ENCODE results near the gene OR4X1.
A peak's percentile ranks its signal among the peaks of the same experiment; 100 is the strongest.
"Not testable (repeated sequence)": the region's sequence is repeated elsewhere in the genome, so short reads cannot be mapped to it uniquely, and the experiment has no call there.

OR4X1 gene, protein sequence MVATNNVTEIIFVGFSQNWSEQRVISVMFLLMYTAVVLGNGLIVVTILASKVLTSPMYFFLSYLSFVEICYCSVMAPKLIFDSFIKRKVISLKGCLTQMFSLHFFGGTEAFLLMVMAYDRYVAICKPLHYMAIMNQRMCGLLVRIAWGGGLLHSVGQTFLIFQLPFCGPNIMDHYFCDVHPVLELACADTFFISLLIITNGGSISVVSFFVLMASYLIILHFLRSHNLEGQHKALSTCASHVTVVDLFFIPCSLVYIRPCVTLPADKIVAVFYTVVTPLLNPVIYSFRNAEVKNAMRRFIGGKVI

DNA sequence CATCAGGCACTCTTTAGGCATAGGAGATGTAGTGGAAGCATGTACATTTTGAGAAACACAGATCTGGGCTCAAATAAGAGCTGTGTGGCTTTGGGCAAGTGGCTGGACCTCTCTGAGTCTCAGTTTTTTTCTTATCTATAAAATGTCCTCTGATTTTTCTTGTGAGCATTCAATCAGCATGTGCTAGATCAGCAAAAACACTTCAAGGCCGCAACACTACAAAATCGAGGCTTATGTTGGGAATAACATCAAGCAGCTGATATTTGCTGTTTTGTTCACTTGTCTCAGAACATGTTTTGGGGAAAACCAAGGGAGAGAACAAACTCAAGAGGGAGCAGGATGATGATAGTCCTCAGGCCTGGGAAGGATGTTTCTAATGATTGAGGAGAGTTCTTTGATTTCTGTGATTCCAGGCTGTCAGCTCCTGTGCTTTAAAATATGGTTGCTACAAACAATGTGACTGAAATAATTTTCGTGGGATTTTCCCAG is at the start of gene OR4X1:
Gene OR4X1, plus strand, starts transcription at position 439 of the 489 bp plus-strand sequence. Its CDS starts 0 bp downstream, at position 439.
- DNase-seq: no peak

DNA sequence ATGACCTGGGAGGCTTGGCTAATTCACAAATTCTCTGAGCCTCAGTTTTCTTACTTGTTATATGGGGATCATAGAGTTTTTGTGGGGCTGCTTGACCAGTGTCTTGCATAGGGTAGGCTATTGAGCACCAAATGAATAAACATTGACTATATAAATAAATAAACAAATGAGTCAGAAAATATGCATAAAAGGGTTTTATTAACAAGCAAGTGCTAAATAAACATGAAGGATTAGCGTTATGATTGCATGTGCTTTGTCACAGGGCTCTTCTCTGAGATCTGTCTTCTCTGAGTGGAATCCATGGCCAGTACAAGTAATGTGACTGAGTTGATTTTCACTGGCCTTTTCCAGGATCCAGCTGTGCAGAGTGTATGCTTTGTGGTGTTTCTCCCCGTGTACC is 47.2 kb upstream of the OR4X1 start, which contains the start of gene OR4B1:
Gene OR4B1, plus strand, starts transcription at position 301 of the 400 bp plus-strand sequence. Its CDS starts 0 bp downstream, at position 301.
- no peak for DNase-seq

DNA sequence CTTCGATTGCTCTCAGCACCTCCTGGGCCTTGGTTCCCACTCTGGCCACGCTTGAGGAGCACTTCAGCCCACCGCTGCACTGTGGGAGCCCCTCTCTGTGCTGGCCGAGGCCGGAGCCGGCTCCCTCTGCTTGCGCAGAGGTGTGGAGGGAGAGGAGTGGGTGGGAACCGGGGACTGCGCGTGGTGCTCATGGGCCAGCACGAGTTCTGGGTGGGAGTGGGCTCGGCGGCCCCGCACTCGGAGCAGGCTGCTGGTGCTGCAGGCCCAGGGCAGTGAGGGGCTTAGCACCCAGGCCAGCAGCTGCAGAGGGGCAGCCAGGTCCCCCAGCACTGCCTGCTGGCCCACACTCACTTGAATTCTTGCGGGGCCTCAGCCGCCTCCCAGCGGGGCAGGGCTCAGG is 34.9 kb upstream of the OR4X1 start:
- no peak for DNase-seq

DNA sequence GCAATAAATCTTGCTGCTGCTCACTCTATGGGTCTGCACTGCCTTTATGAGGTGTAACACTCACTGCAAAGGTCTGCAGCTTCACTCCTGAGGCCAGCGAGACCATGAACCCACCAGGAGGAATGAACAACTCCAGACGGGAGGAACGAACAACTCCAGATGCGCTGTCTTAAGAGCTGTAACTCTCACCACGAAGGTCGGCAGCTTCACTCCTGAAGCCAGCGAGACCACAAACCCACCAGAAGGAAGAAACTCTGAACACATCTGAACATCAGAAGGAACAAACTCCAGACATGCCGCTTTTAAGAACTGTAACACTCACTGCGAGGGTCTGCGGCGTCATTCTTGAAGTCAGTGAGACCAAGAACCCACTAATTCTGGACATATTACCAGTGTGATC is 33.6 kb upstream of the OR4X1 start:
- DNase-seq: not testable (repeated sequence)

DNA sequence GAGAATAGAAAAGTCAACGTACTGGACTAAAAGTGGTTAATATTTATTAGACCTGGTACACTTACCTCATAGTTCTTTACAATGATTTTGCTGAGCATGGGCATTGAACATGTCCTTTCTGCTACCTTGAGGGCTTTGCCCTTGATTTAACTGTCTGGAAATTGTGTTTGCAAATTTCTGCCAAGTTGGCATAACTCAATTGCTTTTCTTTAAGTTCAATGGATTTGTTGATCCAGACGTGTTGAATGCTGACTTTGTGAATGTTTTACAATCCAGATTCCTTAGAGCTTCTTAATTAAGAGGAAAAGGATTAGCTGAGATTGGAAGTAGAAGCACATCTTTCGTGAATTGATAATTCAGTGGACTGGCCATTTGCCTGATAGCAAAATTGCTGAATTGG is 25.9 kb upstream of the OR4X1 start:
- no peak for DNase-seq

DNA sequence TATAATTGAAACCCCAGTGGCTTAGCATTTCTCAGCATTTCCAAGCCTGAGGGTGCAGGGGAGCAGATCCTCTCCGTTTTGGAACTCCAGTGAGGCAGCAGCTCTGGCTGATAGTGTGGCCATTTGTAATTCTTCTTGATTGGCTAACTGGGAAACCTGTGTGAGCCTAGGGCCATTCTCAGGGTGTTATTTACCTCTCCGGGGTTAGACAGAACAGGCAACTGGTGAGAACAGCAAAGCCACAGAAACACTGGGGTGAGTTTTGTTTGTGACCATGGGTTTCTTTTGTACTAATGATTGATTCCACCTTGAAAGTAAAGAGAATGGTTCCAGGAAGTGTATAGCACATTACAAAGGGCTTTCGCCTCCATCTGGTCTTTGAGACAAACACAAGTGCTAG is 21.2 kb upstream of the OR4X1 start:
- DNase-seq: no peak

DNA sequence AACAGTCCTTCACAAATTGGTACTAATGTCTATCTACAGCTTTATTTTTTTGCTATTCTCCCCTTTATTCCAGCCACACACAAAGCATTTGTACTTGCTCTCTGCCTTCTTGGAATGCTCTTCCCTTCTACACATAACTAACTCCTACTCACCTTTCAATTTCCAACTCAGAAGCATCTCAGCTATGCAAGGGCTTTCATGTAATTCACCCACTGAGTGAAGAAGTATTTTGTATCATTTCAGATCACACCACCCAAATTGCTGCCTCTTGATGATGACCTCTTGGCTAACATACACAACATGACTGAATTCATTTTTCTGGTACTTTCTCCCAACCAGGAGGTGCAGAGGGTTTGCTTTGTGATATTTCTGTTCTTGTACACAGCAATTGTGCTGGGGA is 18.9 kb upstream of the OR4X1 start, which contains the start of gene OR4X2:
Gene OR4X2, plus strand, starts transcription at position 301 of the 400 bp plus-strand sequence. Its CDS starts 0 bp downstream, at position 301.
- DNase-seq: no peak

DNA sequence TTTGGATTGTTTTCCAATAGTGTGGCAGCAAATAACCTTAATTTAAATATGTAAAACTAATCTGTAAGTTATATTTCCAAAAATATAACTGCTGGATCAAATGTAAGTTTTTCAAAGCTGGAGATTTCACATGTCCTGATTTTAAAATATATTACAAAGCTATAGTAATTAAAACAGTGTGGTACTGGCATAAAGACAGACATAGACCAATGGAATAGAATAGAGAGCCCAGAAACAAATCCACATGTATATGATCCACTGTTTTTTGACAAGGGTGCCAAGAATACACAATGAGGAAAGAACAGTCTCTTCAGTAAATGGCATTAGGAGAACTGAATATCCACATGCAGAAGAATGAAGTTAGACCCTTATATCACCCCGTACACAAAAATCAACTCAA is 14.8 kb upstream of the OR4X1 start:
- no peak for DNase-seq

DNA sequence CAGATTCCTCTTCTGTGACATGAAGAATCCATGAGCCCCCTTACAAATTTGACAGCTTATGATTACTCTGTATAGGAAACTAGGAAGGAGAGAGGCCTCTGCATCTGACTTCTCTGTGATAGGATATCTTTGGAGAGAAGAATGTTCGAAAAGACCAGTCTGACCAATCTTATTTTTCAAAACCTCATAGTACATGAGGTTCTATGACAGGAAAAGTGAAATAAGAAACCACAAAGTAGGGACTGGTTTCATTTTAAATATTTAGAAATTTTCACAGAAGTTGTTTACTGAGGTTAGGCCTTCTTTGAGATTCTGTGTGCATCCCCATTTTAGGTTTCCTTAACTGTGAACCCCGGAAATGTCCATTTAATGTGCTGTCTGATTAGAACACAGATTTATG is 2.1 kb upstream of the OR4X1 start:
- DNase-seq: no peak

DNA sequence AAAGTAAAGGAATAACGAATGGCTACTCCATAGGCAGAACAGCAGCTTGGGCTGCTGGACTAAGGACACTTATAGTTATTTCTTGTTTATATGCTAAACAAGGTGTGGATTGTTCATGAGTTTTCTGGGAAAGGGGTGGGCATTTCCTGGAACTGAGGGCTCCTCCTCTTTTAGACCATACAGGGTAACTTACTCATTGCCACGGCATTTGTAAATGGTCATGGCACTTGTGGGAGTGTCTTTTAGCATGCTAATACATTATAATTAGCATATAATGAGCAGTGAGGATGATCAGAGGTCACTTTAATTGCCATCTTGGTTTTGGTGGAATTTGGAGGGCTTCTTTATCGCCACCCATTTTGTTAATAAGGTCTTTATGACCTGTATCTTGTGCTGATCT is 7.0 kb downstream of the OR4X1 start:
- DNase-seq: no peak

DNA sequence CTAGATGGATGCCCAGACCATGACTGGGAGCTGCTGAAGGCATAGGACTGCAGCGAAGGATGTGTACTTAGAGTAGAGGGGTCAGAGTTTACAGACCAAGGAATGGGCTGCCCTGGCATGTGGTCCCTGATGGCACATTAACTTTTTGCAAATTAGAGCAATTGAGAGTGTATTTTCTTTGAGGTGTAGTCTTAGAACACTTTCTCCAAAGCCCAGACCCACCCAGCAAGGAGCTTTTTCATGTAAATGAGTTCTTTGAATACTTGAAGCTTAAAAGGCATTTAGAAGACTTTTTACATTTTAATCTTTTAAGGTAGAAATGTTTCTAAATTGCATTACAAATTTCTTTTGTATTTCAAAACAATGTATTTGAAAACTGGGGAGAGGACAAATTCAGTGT is 8.9 kb downstream of the OR4X1 start:
- no peak for DNase-seq

DNA sequence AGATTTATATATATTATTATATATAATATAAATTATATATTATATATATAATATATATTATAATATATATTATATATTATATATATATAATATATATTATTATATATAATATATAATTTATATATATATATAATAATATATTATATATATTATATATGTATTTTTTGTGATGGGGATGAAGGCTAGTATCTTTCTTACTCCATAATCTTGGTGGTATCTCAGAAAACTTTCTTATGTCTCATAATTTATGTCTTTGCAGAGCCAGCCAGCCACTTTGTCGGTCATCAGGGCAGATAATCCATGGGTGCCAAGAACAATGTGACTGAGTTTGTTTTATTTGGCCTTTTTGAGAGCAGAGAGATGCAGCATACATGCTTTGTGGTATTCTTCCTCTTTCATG is 42.3 kb downstream of the OR4X1 start, which contains the start of gene OR4S1:
Gene OR4S1, plus strand, starts transcription at position 301 of the 400 bp plus-strand sequence. Its CDS starts 0 bp downstream, at position 301.
- no peak for DNase-seq

DNA sequence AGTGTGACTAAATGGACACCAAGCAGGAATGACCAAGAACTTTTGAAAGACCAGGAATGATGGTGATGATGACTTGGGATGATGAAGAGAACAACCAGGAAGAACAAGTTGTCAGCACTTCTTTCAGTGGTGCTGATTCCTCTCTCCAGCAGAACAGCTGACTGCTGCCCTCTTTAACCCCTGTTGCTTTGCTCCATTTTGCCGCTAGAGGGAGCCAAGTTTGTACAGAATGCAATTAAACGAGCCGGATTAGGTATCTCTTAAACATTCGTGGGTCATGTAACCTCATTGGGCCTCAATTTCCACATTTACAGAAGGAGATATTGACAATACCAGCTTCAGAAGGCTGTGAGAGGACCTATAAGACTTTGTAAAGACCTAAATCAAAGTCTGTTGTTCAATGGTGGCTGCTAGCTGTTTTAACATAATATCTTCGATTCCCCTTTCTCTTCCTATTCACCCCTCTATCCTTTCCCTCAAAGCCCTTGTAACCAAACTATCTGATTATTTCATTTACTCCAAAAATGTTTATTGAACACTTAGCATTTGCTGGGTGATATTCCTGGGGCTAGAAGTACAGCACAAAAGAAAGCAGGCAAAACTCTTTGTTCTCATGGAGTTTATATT is 44.2 kb downstream of the OR4X1 start:
- DNase-seq: peak; percentile 70

DNA sequence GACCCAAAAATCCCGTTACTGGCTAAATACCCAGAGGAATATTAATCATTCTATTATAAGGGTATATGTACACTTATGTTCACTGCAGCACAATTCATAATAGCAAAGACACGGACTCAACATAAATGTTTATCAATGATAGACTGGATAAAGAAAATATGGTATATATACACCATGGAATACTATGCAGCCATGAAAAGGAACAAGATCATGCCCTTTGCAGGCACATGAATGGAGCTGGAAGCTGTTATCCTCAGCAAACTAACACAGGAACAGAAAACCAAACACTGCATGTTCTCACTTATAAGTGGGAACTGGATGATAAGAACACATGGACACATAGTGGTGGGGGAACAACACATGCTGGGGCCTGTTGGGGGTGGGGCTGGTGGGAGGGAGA is 49.9 kb downstream of the OR4X1 start:
- DNase-seq: not testable (repeated sequence)
